Measurements from ENCODE around the gene ETV3.

ETV3 gene

DNA sequence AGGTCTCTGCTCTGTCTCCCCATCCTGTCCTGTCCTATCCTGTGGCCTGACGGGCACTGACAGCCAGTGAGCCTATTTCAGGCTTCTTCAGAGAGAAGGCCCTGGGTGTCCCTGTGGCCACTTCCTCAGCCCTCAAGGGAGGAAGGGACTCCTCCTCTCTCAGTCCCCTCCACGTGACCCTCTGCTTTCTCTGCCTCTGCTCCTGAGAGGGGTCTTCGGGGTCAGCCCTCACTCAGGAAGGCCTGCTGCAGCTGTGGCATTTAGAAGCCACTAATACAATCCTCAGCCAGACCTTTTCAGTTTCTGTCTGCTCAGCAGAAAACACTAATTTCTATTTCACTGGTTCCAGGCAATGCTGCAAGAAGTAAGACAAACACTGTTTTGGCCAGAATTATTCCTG is 43.6 kb upstream of the ETV3 start:
- ATAC-seq, result no peak
- TF ChIP-seq RARB (CRISPR knock-in tag; IDR thresholded peaks at IDR 0.05) (no peak), ZNF70 (CRISPR knock-in tag; IDR thresholded peaks at IDR 0.05) (no peak), GLIS3 (CRISPR knock-in tag; IDR thresholded peaks at IDR 0.05) (no peak), ZFP30 (CRISPR knock-in tag; IDR thresholded peaks at IDR 0.05) (no peak), ARNTL (CRISPR knock-in tag; IDR thresholded peaks at IDR 0.05; ENCODE audit: borderline replicate concordance, low read depth) (no peak), ZNF8 (CRISPR knock-in tag; IDR thresholded peaks at IDR 0.05) (no peak), ISL1 (CRISPR knock-in tag; IDR thresholded peaks at IDR 0.05) (no peak)
- TF ChIP-seq, protein P1, sequence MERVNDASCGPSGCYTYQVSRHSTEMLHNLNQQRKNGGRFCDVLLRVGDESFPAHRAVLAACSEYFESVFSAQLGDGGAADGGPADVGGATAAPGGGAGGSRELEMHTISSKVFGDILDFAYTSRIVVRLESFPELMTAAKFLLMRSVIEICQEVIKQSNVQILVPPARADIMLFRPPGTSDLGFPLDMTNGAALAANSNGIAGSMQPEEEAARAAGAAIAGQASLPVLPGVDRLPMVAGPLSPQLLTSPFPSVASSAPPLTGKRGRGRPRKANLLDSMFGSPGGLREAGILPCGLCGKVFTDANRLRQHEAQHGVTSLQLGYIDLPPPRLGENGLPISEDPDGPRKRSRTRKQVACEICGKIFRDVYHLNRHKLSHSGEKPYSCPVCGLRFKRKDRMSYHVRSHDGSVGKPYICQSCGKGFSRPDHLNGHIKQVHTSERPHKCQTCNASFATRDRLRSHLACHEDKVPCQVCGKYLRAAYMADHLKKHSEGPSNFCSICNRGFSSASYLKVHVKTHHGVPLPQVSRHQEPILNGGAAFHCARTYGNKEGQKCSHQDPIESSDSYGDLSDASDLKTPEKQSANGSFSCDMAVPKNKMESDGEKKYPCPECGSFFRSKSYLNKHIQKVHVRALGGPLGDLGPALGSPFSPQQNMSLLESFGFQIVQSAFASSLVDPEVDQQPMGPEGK (CRISPR knock-in tag; IDR thresholded peaks at IDR 0.05; ENCODE audit: borderline replicate concordance), result no peak
- TF ChIP-seq, protein P2, sequence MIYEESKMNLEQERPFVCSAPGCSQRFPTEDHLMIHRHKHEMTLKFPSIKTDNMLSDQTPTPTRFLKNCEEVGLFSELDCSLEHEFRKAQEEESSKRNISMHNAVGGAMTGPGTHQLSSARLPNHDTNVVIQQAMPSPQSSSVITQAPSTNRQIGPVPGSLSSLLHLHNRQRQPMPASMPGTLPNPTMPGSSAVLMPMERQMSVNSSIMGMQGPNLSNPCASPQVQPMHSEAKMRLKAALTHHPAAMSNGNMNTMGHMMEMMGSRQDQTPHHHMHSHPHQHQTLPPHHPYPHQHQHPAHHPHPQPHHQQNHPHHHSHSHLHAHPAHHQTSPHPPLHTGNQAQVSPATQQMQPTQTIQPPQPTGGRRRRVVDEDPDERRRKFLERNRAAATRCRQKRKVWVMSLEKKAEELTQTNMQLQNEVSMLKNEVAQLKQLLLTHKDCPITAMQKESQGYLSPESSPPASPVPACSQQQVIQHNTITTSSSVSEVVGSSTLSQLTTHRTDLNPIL (CRISPR knock-in tag; IDR thresholded peaks at IDR 0.05; ENCODE audit: low read depth), result no peak
- TF ChIP-seq, protein P3, sequence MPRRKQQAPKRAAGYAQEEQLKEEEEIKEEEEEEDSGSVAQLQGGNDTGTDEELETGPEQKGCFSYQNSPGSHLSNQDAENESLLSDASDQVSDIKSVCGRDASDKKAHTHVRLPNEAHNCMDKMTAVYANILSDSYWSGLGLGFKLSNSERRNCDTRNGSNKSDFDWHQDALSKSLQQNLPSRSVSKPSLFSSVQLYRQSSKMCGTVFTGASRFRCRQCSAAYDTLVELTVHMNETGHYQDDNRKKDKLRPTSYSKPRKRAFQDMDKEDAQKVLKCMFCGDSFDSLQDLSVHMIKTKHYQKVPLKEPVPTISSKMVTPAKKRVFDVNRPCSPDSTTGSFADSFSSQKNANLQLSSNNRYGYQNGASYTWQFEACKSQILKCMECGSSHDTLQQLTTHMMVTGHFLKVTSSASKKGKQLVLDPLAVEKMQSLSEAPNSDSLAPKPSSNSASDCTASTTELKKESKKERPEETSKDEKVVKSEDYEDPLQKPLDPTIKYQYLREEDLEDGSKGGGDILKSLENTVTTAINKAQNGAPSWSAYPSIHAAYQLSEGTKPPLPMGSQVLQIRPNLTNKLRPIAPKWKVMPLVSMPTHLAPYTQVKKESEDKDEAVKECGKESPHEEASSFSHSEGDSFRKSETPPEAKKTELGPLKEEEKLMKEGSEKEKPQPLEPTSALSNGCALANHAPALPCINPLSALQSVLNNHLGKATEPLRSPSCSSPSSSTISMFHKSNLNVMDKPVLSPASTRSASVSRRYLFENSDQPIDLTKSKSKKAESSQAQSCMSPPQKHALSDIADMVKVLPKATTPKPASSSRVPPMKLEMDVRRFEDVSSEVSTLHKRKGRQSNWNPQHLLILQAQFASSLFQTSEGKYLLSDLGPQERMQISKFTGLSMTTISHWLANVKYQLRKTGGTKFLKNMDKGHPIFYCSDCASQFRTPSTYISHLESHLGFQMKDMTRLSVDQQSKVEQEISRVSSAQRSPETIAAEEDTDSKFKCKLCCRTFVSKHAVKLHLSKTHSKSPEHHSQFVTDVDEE (CRISPR knock-in tag; IDR thresholded peaks at IDR 0.05), result no peak

DNA sequence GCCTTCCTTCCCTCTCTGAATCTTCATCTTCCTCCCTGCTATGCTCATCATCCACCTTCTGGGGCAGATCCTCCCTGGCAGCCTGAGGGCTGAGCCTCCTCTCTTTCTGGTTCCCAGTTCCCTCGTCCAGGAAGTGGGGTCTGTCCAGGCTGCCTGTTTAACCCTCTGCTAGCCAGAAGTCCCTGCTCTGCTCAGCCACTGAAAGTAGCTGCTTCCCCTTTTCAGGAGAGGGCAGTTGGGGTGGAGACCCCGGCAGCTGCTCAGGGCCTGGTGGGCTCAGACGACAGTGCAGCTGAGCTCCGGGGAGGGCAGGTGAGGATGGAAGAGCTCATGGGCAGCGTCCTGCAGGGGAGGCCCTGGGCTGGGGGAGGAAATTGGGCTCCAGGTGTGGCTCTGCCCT is 43.1 kb upstream of the ETV3 start:
- ATAC-seq, result no peak
- TF ChIP-seq, protein P2 (CRISPR knock-in tag; IDR thresholded peaks at IDR 0.05; ENCODE audit: low read depth), result no peak
- no peak for TF ChIP-seq ESRRG (CRISPR knock-in tag; IDR thresholded peaks at IDR 0.05)
- no peak for TF ChIP-seq PPARA (CRISPR knock-in tag; IDR thresholded peaks at IDR 0.05; ENCODE audit: borderline replicate concordance)
- TF ChIP-seq, protein P1 (CRISPR knock-in tag; IDR thresholded peaks at IDR 0.05; ENCODE audit: borderline replicate concordance), result no peak
- TF ChIP-seq ZNF565 (CRISPR knock-in tag; conservative IDR thresholded peaks at IDR 0.05; ENCODE audit: low read depth), result no peak
- no peak for TF ChIP-seq OSR1 (CRISPR knock-in tag; IDR thresholded peaks at IDR 0.05)
- no peak for TF ChIP-seq BACH2 (CRISPR knock-in tag; IDR thresholded peaks at IDR 0.05; ENCODE audit: borderline replicate concordance)
- TF ChIP-seq ZFP30 (CRISPR knock-in tag; IDR thresholded peaks at IDR 0.05), result no peak
- no peak for TF ChIP-seq ZFP3 (CRISPR knock-in tag; IDR thresholded peaks at IDR 0.05)
- TF ChIP-seq, protein P4, sequence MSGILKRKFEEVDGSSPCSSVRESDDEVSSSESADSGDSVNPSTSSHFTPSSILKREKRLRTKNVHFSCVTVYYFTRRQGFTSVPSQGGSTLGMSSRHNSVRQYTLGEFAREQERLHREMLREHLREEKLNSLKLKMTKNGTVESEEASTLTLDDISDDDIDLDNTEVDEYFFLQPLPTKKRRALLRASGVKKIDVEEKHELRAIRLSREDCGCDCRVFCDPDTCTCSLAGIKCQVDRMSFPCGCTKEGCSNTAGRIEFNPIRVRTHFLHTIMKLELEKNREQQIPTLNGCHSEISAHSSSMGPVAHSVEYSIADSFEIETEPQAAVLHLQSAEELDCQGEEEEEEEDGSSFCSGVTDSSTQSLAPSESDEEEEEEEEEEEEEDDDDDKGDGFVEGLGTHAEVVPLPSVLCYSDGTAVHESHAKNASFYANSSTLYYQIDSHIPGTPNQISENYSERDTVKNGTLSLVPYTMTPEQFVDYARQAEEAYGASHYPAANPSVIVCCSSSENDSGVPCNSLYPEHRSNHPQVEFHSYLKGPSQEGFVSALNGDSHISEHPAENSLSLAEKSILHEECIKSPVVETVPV (CRISPR knock-in tag; IDR thresholded peaks at IDR 0.05), result no peak

DNA sequence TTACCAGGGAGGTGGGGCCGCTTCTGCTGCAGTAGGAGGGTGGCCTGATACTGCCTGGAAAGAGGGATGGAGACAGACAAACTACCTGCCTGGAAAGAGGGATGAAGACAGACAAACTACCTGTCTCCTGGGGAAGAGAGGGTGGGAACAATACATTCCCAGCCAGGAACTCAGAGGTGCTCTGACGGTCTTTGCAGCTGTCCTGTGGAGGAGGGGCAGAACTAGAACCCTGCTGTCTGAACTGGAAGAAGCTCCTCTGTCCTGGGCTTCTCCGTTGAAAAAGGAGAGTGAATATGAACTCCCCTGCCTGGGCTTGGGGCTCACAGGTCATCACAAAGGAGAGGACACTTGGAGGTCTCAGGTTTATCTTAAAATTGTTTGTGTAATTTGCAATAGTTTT is 40.3 kb upstream of the ETV3 start:
- no peak for ATAC-seq
- TF ChIP-seq ARNTL (CRISPR knock-in tag; IDR thresholded peaks at IDR 0.05; ENCODE audit: borderline replicate concordance, low read depth) (no peak), ZNF70 (CRISPR knock-in tag; IDR thresholded peaks at IDR 0.05) (no peak), ZNF8 (CRISPR knock-in tag; IDR thresholded peaks at IDR 0.05) (no peak), GLIS3 (CRISPR knock-in tag; IDR thresholded peaks at IDR 0.05) (no peak), ZFP30 (CRISPR knock-in tag; IDR thresholded peaks at IDR 0.05) (no peak), SNAI2 (CRISPR knock-in tag; IDR thresholded peaks at IDR 0.05) (no peak), ISL1 (CRISPR knock-in tag; IDR thresholded peaks at IDR 0.05) (no peak)
- TF ChIP-seq, protein P4 (CRISPR knock-in tag; IDR thresholded peaks at IDR 0.05), result no peak
- TF ChIP-seq, protein P3 (CRISPR knock-in tag; IDR thresholded peaks at IDR 0.05), result no peak

All from SK-N-SH treated with all-trans-retinoic acid at 6 μM for 48 hours (cell line).